H1 (cell line): ENCODE data around the gene CCDC86. TPM values are rescaled to one million over a fixed set of nuclear protein-coding genes. Genes with fewer than 3 reads are reported as not detected.

Source experiments
- CBX5 ChIP-seq: fragments of 300-800, 300-1000 bp; sonication (generic); IDR thresholded peaks from 2 replicates; pipeline ENCODE4 v1.7.1; 2016; ENCODE audit warnings: antibody characterized with exemption, low read length, low read depth
- CHD2 ChIP-seq: IDR thresholded peaks from 2 replicates; pipeline ENCODE4 v1.6.1; 2012; ENCODE audit warnings: low read length, improper control_type of control experiment
- CHD7 ChIP-seq: fragments of 300-600 bp; sonication (generic); IDR thresholded peaks from 2 replicates; pipeline ENCODE4 v1.7.1; 2012; ENCODE audit warnings: low read length, moderate library complexity, mild to moderate bottlenecking, inconsistent platforms; ENCODE audit not compliant: insufficient replicate concordance
- CTCF ChIP-seq, 3 experiments: IDR thresholded peaks; 1 replicate in 2 of 3; 2 replicates in 1 of 3; pipeline versions ENCODE4 v1.5.1 to v1.6.1; 2011; ENCODE audit warnings: low read length in 3 of 3, mild to moderate bottlenecking in 3 of 3, inconsistent platforms in 2 of 3, low read depth in 1 of 3, moderate library complexity in 1 of 3; ENCODE audit not compliant: insufficient read depth in 1 of 3; ENCODE audit errors: control extremely low read depth in 1 of 3
- KDM5A ChIP-seq: fragments of 200-600 bp; IDR thresholded peaks from 2 replicates; pipeline ENCODE4 v1.7.1; 2012; ENCODE audit warnings: mild to moderate bottlenecking, low read length, inconsistent platforms, mixed read lengths
- PHF8 ChIP-seq: fragments of 200-600 bp; sonication (generic); conservative IDR thresholded peaks from 2 replicates; pipeline ENCODE4 v1.7.1; 2012; ENCODE audit warnings: low read depth, mild to moderate bottlenecking, inconsistent platforms, low read length, moderate library complexity
- SIX5 ChIP-seq: IDR thresholded peaks from 2 replicates; pipeline ENCODE4 v1.6.1; 2011; ENCODE audit warnings: mild to moderate bottlenecking, low read depth, low read length
- SP1 ChIP-seq: IDR thresholded peaks from 2 replicates; pipeline ENCODE4 v1.6.1; 2011; ENCODE audit warnings: low read depth, low read length
- SP2 ChIP-seq: IDR thresholded peaks from 2 replicates; pipeline ENCODE4 v1.6.1; 2012; ENCODE audit warnings: mild to moderate bottlenecking, low read length, inconsistent platforms
- ZNF274 ChIP-seq: IDR thresholded peaks from 2 replicates; pipeline ENCODE4 v1.7.0; 2012; ENCODE audit warnings: low read length, borderline replicate concordance; ENCODE audit errors: extremely low read depth
- polyA plus RNA-seq, 7 experiments: library from polyadenylated mRNA; depleted of rRNA in 3 of 7; stranded (reverse) in 5 of 7; unstranded in 2 of 7; fragments of >200 nt in 5 of 7; fragments of 200-250 nt in 2 of 7; gene quantifications; 1 replicate in 5 of 7; 2 replicates in 1 of 7; 4 replicates in 1 of 7; pipeline versions ENCODE4 v1.2.1 to v1.2.3, GENCODE V29; 2011 to 2013; ENCODE audit warnings: missing spikeins in 2 of 7, mixed read lengths in 2 of 7
- total RNA-seq: library from RNA; stranded (reverse); fragmentation: NEBNext Ultra II Directional; extraction: Animal tissue kit (Norgen Biotek cat#: 25700); gene quantifications from 2 replicates; pipeline ENCODE4 v1.2.1, GENCODE V29; 2021

CCDC86 gene
- total and polyA plus RNA-seq, 2 of the 8 experiments (the other 6 are each of a cell fraction or from before 2014, with no cell fraction given), result 37.7 to 76.4 TPM

GRCh38 chr11:60809249-60809648 lies 32.7 kb upstream of the CCDC86 start (continued):
- TF ChIP-seq CHD7, result no peak
- no peak for TF ChIP-seq CTCF (IDR thresholded peaks at IDR 0.05; ENCODE audit: control extremely low read depth in 1 of 3, insufficient read depth in 1 of 3, low read depth in 1 of 3, low read length in 3 of 3)
- no peak for TF ChIP-seq SIX5
- TF ChIP-seq CHD2, result no peak
- TF ChIP-seq SP1, result no peak
- TF ChIP-seq CBX5, result no peak
- TF ChIP-seq PHF8, result no peak
- no peak for TF ChIP-seq SP2
- TF ChIP-seq KDM5A, result no peak
- TF ChIP-seq ZNF274, result no peak
